HepG2 (cell line): ENCODE results near the gene CRY1. TPM values are rescaled to one million over a fixed set of nuclear protein-coding genes. Genes with fewer than 3 reads are reported as not detected.

Experiments
- FOXA3 ChIP-seq: IDR thresholded peaks from 2 replicates; pipeline ENCODE4 v1.6.1; 2016; ENCODE audit warnings: missing genetic modification reagents, missing compliant biosample characterization
- GTF2F1 ChIP-seq: fragments of 150-350 bp; IDR thresholded peaks from 2 replicates; pipeline ENCODE4 v1.6.1; 2014; ENCODE audit warnings: low read length
- MEIS2 ChIP-seq: sonication (generic); formaldehyde crosslinking; IDR thresholded peaks from 2 replicates; pipeline ENCODE4 v1.9.0; 2021; ENCODE audit warnings: mild to moderate bottlenecking, missing genetic modification reagents
- NR2F6 ChIP-seq, 2 experiments: IDR thresholded peaks; 2 replicates each; pipeline ENCODE4 v1.6.1; 2016; ENCODE audit warnings: antibody characterized with exemption in 1 of 2, mild to moderate bottlenecking in 1 of 2
- POGZ ChIP-seq: sonication (generic); formaldehyde crosslinking; IDR thresholded peaks from 2 replicates; pipeline ENCODE4 v1.4.0; 2020; ENCODE audit warnings: mild to moderate bottlenecking, missing genetic modification reagents
- SALL2 ChIP-seq: sonication (generic); formaldehyde crosslinking; IDR thresholded peaks from 2 replicates; pipeline ENCODE4 v1.8.1; 2023; ENCODE audit warnings: mild to moderate bottlenecking, missing genetic modification reagents, inconsistent platforms
- SNAPC2 ChIP-seq: sonication (generic); formaldehyde crosslinking; IDR thresholded peaks from 2 replicates; pipeline ENCODE4 v1.8.1; 2022; ENCODE audit warnings: mild to moderate bottlenecking, missing genetic modification reagents
- YEATS2 ChIP-seq: sonication (generic); formaldehyde crosslinking; IDR thresholded peaks from 2 replicates; pipeline ENCODE4 v1.4.0; 2020; ENCODE audit warnings: missing genetic modification reagents, borderline replicate concordance
- YEATS4 ChIP-seq: sonication (generic); formaldehyde crosslinking; IDR thresholded peaks from 2 replicates; pipeline ENCODE4 v1.4.0; 2020; ENCODE audit warnings: missing genetic modification reagents, borderline replicate concordance
- ZC3H13 ChIP-seq: sonication (generic); formaldehyde crosslinking; IDR thresholded peaks from 2 replicates; pipeline ENCODE4 v1.8.1; 2023; ENCODE audit warnings: mild to moderate bottlenecking, missing genetic modification reagents, moderate library complexity
- ZNF546 ChIP-seq: sonication (generic); formaldehyde crosslinking; conservative IDR thresholded peaks from 2 replicates; pipeline ENCODE4 v1.8.1; 2023; ENCODE audit warnings: mild to moderate bottlenecking, missing genetic modification reagents
- ZNF724P ChIP-seq: sonication (generic); formaldehyde crosslinking; IDR thresholded peaks from 2 replicates; pipeline ENCODE4 v1.8.0; 2022; ENCODE audit warnings: missing genetic modification reagents, borderline replicate concordance
- ZNF788 ChIP-seq: sonication (generic); formaldehyde crosslinking; IDR thresholded peaks from 2 replicates; pipeline ENCODE4 v1.5.0; 2020; ENCODE audit warnings: mild to moderate bottlenecking, missing genetic modification reagents, borderline replicate concordance
- polyA plus RNA-seq, 8 experiments: library from polyadenylated mRNA; depleted of rRNA in 3 of 8; stranded (reverse) in 7 of 8; unstranded in 1 of 8; fragments of >200 nt; fragmentation: Illumina TruSeq in 4 of 8; extraction: Trizol in 4 of 8; gene quantifications; 2 replicates each; pipeline versions ENCODE4 v1.2.1 to v1.2.3, GENCODE V29; 2011 to 2016; ENCODE audit warnings: low read depth in 4 of 8, missing spikeins in 1 of 8, mixed read lengths in 1 of 8; ENCODE audit not compliant: insufficient read depth in 1 of 8
- total RNA-seq, 5 experiments: library from RNA; depleted of rRNA; stranded (reverse); fragments of >200 nt; fragmentation: Illumina TruSeq; extraction: Trizol; gene quantifications; 2 replicates each; pipeline ENCODE4 v1.2.3, GENCODE V29; 2016; ENCODE audit warnings: low read depth in 1 of 5
- TF ChIP-seq, protein P1 (sequence below): sonication (generic); formaldehyde crosslinking; IDR thresholded peaks from 2 replicates; pipeline ENCODE4 v1.9.0; 2021; ENCODE audit warnings: missing genetic modification reagents, mild to moderate bottlenecking, borderline replicate concordance
- TF ChIP-seq, protein P2 (sequence below): sonication (generic); formaldehyde crosslinking; IDR thresholded peaks from 2 replicates; pipeline ENCODE4 v1.4.0; 2020; ENCODE audit warnings: missing genetic modification reagents
- TF ChIP-seq, protein P3 (sequence below): sonication (generic); formaldehyde crosslinking; IDR thresholded peaks from 2 replicates; pipeline ENCODE4; 2020; ENCODE audit warnings: missing genetic modification reagents, mild to moderate bottlenecking, borderline replicate concordance
- TF ChIP-seq, protein P4 (sequence below): sonication (generic); formaldehyde crosslinking; IDR thresholded peaks from 2 replicates; pipeline ENCODE4 v1.4.0; 2020; ENCODE audit warnings: mild to moderate bottlenecking, missing genetic modification reagents
- TF ChIP-seq, protein P5 (sequence below): sonication (generic); formaldehyde crosslinking; IDR thresholded peaks from 2 replicates; pipeline ENCODE4 v1.4.0; 2020; ENCODE audit warnings: missing genetic modification reagents, mild to moderate bottlenecking, borderline replicate concordance
- TF ChIP-seq, protein P6 (sequence below): sonication (generic); IDR thresholded peaks from 2 replicates; pipeline ENCODE4 v1.6.1; 2016; ENCODE audit warnings: low read depth, borderline replicate concordance

CRY1 gene
- total and polyA plus RNA-seq, 2 of the 13 experiments (the other 11 are each of a cell fraction or from before 2014, with no cell fraction given), result 11.4 to 13.9 TPM

DNA sequence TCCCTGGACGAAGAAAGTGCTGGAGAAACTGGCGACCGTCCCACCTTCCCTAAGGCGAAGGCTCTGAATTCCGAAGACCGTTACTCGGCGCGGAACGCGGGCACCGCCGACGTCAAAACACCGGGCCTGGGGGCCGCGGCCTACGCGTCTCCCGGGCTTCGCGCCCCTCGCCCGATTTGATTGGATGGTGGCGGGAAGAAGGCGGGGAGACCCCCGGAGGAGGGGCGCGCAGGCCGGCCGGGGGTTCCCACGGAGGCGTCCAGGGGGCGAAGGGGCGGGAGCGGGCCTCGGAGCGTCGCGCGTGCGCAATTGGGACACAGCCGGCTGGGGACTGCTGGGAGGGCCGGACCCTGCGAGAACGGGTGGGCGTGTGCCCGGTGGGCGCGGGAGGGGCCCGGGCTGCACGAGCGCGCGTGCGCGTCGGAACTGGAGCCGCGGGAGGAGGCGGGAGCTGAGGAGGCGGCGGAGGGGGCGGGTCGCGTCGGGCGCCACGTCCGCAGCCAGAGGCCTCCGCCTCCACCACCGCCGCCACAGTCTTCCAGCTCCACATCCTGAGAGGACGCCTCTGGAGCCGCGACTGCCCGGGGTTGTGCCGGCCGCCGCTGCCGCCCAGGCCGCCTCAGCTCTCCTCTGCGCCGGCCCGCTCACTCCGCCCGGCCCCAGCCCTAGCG lies 137.8 kb downstream of the CRY1 start, which contains the start of gene TMEM263 (continued):
- TF ChIP-seq, protein P1, sequence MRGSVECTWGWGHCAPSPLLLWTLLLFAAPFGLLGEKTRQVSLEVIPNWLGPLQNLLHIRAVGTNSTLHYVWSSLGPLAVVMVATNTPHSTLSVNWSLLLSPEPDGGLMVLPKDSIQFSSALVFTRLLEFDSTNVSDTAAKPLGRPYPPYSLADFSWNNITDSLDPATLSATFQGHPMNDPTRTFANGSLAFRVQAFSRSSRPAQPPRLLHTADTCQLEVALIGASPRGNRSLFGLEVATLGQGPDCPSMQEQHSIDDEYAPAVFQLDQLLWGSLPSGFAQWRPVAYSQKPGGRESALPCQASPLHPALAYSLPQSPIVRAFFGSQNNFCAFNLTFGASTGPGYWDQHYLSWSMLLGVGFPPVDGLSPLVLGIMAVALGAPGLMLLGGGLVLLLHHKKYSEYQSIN (CRISPR knock-in tag), result no peak
- TF ChIP-seq, protein P2, sequence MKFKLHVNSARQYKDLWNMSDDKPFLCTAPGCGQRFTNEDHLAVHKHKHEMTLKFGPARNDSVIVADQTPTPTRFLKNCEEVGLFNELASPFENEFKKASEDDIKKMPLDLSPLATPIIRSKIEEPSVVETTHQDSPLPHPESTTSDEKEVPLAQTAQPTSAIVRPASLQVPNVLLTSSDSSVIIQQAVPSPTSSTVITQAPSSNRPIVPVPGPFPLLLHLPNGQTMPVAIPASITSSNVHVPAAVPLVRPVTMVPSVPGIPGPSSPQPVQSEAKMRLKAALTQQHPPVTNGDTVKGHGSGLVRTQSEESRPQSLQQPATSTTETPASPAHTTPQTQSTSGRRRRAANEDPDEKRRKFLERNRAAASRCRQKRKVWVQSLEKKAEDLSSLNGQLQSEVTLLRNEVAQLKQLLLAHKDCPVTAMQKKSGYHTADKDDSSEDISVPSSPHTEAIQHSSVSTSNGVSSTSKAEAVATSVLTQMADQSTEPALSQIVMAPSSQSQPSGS, result 0 out of 2 replicates have a peak, but pooled peaks have one; percentile 34
- TF ChIP-seq, protein P3, sequence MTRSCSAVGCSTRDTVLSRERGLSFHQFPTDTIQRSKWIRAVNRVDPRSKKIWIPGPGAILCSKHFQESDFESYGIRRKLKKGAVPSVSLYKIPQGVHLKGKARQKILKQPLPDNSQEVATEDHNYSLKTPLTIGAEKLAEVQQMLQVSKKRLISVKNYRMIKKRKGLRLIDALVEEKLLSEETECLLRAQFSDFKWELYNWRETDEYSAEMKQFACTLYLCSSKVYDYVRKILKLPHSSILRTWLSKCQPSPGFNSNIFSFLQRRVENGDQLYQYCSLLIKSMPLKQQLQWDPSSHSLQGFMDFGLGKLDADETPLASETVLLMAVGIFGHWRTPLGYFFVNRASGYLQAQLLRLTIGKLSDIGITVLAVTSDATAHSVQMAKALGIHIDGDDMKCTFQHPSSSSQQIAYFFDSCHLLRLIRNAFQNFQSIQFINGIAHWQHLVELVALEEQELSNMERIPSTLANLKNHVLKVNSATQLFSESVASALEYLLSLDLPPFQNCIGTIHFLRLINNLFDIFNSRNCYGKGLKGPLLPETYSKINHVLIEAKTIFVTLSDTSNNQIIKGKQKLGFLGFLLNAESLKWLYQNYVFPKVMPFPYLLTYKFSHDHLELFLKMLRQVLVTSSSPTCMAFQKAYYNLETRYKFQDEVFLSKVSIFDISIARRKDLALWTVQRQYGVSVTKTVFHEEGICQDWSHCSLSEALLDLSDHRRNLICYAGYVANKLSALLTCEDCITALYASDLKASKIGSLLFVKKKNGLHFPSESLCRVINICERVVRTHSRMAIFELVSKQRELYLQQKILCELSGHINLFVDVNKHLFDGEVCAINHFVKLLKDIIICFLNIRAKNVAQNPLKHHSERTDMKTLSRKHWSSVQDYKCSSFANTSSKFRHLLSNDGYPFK (CRISPR knock-in tag), result peak; percentile 61; the same call in 1 of the 2 replicates
- TF ChIP-seq, protein P4, sequence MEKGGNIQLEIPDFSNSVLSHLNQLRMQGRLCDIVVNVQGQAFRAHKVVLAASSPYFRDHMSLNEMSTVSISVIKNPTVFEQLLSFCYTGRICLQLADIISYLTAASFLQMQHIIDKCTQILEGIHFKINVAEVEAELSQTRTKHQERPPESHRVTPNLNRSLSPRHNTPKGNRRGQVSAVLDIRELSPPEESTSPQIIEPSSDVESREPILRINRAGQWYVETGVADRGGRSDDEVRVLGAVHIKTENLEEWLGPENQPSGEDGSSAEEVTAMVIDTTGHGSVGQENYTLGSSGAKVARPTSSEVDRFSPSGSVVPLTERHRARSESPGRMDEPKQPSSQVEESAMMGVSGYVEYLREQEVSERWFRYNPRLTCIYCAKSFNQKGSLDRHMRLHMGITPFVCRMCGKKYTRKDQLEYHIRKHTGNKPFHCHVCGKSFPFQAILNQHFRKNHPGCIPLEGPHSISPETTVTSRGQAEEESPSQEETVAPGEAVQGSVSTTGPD (CRISPR knock-in tag), result no peak
- no peak for TF ChIP-seq SNAPC2
- TF ChIP-seq MEIS2 (CRISPR knock-in tag), result no peak; the same call in 1 of the 2 replicates
- TF ChIP-seq YEATS4 (CRISPR knock-in tag), result peak; percentile 95; the same call in 1 of the 2 replicates
- no peak; the same call in 1 of the 2 replicates for TF ChIP-seq ZNF788 (CRISPR knock-in tag)
- peak; percentile 80 for TF ChIP-seq SALL2 (CRISPR knock-in tag)
- peak; percentile 61; the same call in 1 of the 2 replicates for TF ChIP-seq ZNF724P (CRISPR knock-in tag)
- peak; percentile 66 for TF ChIP-seq POGZ (CRISPR knock-in tag)
- TF ChIP-seq, protein P5, sequence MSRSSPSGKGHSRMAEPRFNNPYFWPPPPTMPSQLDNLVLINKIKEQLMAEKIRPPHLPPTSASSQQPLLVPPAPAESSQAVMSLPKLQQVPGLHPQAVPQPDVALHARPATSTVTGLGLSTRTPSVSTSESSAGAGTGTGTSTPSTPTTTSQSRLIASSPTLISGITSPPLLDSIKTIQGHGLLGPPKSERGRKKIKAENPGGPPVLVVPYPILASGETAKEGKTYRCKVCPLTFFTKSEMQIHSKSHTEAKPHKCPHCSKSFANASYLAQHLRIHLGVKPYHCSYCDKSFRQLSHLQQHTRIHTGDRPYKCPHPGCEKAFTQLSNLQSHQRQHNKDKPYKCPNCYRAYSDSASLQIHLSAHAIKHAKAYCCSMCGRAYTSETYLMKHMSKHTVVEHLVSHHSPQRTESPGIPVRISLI (CRISPR knock-in tag), result no peak; the same call in 1 of the 2 replicates
- TF ChIP-seq, protein P6, sequence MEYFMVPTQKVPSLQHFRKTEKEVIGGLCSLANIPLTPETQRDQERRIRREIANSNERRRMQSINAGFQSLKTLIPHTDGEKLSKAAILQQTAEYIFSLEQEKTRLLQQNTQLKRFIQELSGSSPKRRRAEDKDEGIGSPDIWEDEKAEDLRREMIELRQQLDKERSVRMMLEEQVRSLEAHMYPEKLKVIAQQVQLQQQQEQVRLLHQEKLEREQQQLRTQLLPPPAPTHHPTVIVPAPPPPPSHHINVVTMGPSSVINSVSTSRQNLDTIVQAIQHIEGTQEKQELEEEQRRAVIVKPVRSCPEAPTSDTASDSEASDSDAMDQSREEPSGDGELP, result 0 out of 2 replicates have a peak, but pooled peaks have one; percentile 6
- no peak for TF ChIP-seq GTF2F1
- 0 out of 2 replicates have a peak, but pooled peaks have one; percentile 26 for TF ChIP-seq FOXA3
- TF ChIP-seq YEATS2 (CRISPR knock-in tag), result peak; percentile 81; the same call in 1 of the 2 replicates
- TF ChIP-seq ZC3H13, result no peak; the same call in none of the 2 replicates
- TF ChIP-seq NR2F6 (IDR thresholded peaks at IDR 0.05), result no peak
- TF ChIP-seq NR2F6 (CRISPR knock-in tag; IDR thresholded peaks at IDR 0.05), result no peak
- TF ChIP-seq ZNF546 (CRISPR knock-in tag), result no peak; the same call in 1 of the 2 replicates
